HCT116 (cell line): ENCODE results near the gene MXD3. TPM values are rescaled to one million over a fixed set of nuclear protein-coding genes. Genes with fewer than 3 reads are reported as not detected.

Source experiments
- ATAC-seq: fragments of 200-7000 bp; cut with Tn5 transposase; 2 replicates; pipeline ENCODE4 v1.9.1; 2020; ENCODE audit warnings: mild to moderate bottlenecking, moderate library complexity
- BruUV-seq: library from RNA; stranded (reverse); fragments of 400-500 nt; replicated peaks from 2 replicates; lab custom pipeline; 2021; lab: Mats Ljungman, UMichigan
- CTCF ChIA-PET: fragments of 300-600 bp; sonication (Branson Sonifier 250); formaldehyde crosslinking; loops from one replicate; lab custom pipeline; 2021; ENCODE audit warnings: antibody characterized with exemption; lab: Charles Lee
- POLR2A ChIA-PET: fragments of 300-600, 350-600 bp; sonication (Branson Sonifier 250); formaldehyde crosslinking; loops from one replicate; lab custom pipeline; 2021; ENCODE audit warnings: antibody characterized with exemption; lab: Charles Lee
- RAD21 ChIA-PET, 2 experiments: fragments of 300-600 bp; sonication (Branson Sonifier 250); formaldehyde crosslinking; loops; one replicate each; lab custom pipeline; 2023; ENCODE audit warnings: low total read pairs in 2 of 2; ENCODE audit not compliant: uncharacterized antibody in 2 of 2, unreplicated experiment in 2 of 2, low non-redundant PET in 1 of 2; lab: Charles Lee
- DNase-seq: peaks from one replicate; pipeline ENCODE4 v3.0.0-alpha.2; 2010; ENCODE audit warnings: low read depth, low spot score
- H2AFZ ChIP-seq: fragments of 200-600 bp; shearing (Covaris generic), sonication (generic); 2 replicates; pipeline ENCODE4 v1.6.1; 2017; ENCODE audit warnings: low read depth, mixed run types, mixed read lengths, antibody characterized with exemption, low read length; ENCODE audit not compliant: poor library complexity, severe bottlenecking
- H3K27ac ChIP-seq: 2 replicates; pipeline ENCODE4 v1.5.1; 2012; ENCODE audit warnings: low read depth, low read length
- H3K27me3 ChIP-seq: fragments of 200-600 bp; sonication (generic); 2 replicates; pipeline ENCODE4 v1.6.1; 2016; ENCODE audit warnings: mixed run types, low read length, mixed read lengths; ENCODE audit not compliant: insufficient read depth
- H3K36me3 ChIP-seq, 2 experiments: fragments of 200-500 bp in 1 of 2; fragments of 200-600 bp in 1 of 2; sonication (Bioruptor generic) in 1 of 2; sonication (generic) in 1 of 2; 2 replicates each; pipeline versions ENCODE4 v1.5.1 to v1.6.1; 2014 to 2016; ENCODE audit warnings: low read length in 2 of 2, inconsistent platforms in 1 of 2, mixed read lengths in 1 of 2, mixed run types in 1 of 2; ENCODE audit not compliant: insufficient read depth in 2 of 2, control insufficient read depth in 1 of 2
- H3K4me1 ChIP-seq, 2 experiments: fragments of 200-600 bp in 1 of 2; sonication (generic) in 1 of 2; 2 replicates each; pipeline versions ENCODE4 v1.5.1 to v1.6.1; 2012 to 2017; ENCODE audit warnings: low read length in 2 of 2, inconsistent platforms in 1 of 2, mild to moderate bottlenecking in 1 of 2, mixed read lengths in 1 of 2, mixed run types in 1 of 2, moderate library complexity in 1 of 2; ENCODE audit not compliant: insufficient read depth in 2 of 2, control insufficient read depth in 1 of 2
- H3K4me2 ChIP-seq: fragments of 200-600 bp; sonication (generic); 2 replicates; pipeline ENCODE4 v1.6.1; 2017; ENCODE audit warnings: mixed run types, low read length, mixed read lengths
- H3K4me3 ChIP-seq, 2 experiments: fragments of 200-600 bp in 1 of 2; sonication (generic) in 1 of 2; replicated peaks in 1 of 2; 2 replicates each; pipeline ENCODE4 v1.5.1; 2011 to 2016; ENCODE audit warnings: low read length in 2 of 2, control low read depth in 1 of 2, low read depth in 1 of 2, mild to moderate bottlenecking in 1 of 2, mixed read lengths in 1 of 2, mixed run types in 1 of 2
- H3K79me2 ChIP-seq: fragments of 200-600 bp; sonication (generic); 2 replicates; pipeline ENCODE4 v1.6.1; 2017; ENCODE audit warnings: mild to moderate bottlenecking, mixed run types, low read length, moderate library complexity, mixed read lengths; ENCODE audit not compliant: insufficient read depth
- H3K9ac ChIP-seq: fragments of 200-600 bp; sonication (generic); 2 replicates; pipeline ENCODE4 v1.6.1; 2016; ENCODE audit warnings: low read length, mixed read lengths
- H3K9me2 ChIP-seq: fragments of 200-600 bp; sonication (generic), shearing (Covaris generic); 2 replicates; pipeline ENCODE4 v1.6.1; 2017; ENCODE audit warnings: mixed run types, mild to moderate bottlenecking, moderate library complexity; ENCODE audit not compliant: insufficient read depth
- H3K9me3 ChIP-seq, 2 experiments: fragments of 200-500 bp in 1 of 2; fragments of 200-600 bp in 1 of 2; sonication (Bioruptor generic) in 1 of 2; sonication (generic) in 1 of 2; 2 replicates each; pipeline ENCODE4 v1.6.1; 2014 to 2017; ENCODE audit warnings: low read length in 2 of 2, mixed read lengths in 2 of 2, inconsistent platforms in 1 of 2, low read depth in 1 of 2, mild to moderate bottlenecking in 1 of 2, mixed run types in 1 of 2, moderate library complexity in 1 of 2; ENCODE audit not compliant: control insufficient read depth in 1 of 2, insufficient read depth in 1 of 2
- H4K20me1 ChIP-seq: fragments of 200-600 bp; sonication (generic), shearing (Covaris generic); 2 replicates; pipeline ENCODE4 v1.6.1; 2017; ENCODE audit warnings: mixed run types, mild to moderate bottlenecking, moderate library complexity; ENCODE audit not compliant: insufficient read depth
- ATF3 ChIP-seq: IDR thresholded peaks from 2 replicates; pipeline ENCODE4 v1.6.1; 2012
- CTCF ChIP-seq, 3 experiments: fragments of 200-600 bp in 1 of 3; sonication (generic) in 1 of 3; IDR thresholded peaks in 2 of 3; conservative IDR thresholded peaks in 1 of 3; 2 replicates each; pipeline ENCODE4 v1.5.1; 2012 to 2017; ENCODE audit warnings: low read depth in 2 of 3, low read length in 2 of 3, antibody characterized with exemption in 1 of 3, borderline replicate concordance in 1 of 3, control low read depth in 1 of 3, mild to moderate bottlenecking in 1 of 3, mixed read lengths in 1 of 3, mixed run types in 1 of 3, moderate library complexity in 1 of 3; ENCODE audit not compliant: insufficient read depth in 1 of 3
- EGR1 ChIP-seq: IDR thresholded peaks from 2 replicates; pipeline ENCODE4 v1.6.1; 2012; ENCODE audit warnings: low read depth
- ELF1 ChIP-seq: IDR thresholded peaks from 2 replicates; pipeline ENCODE4 v1.6.1; 2012; ENCODE audit warnings: low read depth, borderline replicate concordance
- EZH2phosphoT487 ChIP-seq: fragments of 200-600 bp; IDR thresholded peaks from 2 replicates; pipeline ENCODE4 v1.6.1; 2018; ENCODE audit warnings: antibody characterized with exemption, borderline replicate concordance
- FOSL1 ChIP-seq: IDR thresholded peaks from 2 replicates; pipeline ENCODE4 v1.6.1; 2012; ENCODE audit warnings: low read depth
- JUND ChIP-seq: IDR thresholded peaks from 2 replicates; pipeline ENCODE4 v1.6.1; 2012
- MAX ChIP-seq: IDR thresholded peaks from 2 replicates; pipeline ENCODE4 v1.6.1; 2012
- POLR2A ChIP-seq: IDR thresholded peaks from 2 replicates; pipeline ENCODE4 v1.7.0; 2011; ENCODE audit warnings: borderline replicate concordance; ENCODE audit not compliant: insufficient read depth, insufficient read length; ENCODE audit errors: extremely low read depth
- POLR2AphosphoS5 ChIP-seq: IDR thresholded peaks from 2 replicates; pipeline ENCODE4 v1.6.1; 2011; ENCODE audit warnings: mild to moderate bottlenecking, low read depth, low read length, moderate library complexity
- RAD21 ChIP-seq: IDR thresholded peaks from 2 replicates; pipeline ENCODE4 v1.6.1; 2012; ENCODE audit warnings: low read depth, mild to moderate bottlenecking
- ZFX ChIP-seq: fragments of 450-650 bp; IDR thresholded peaks from 2 replicates; pipeline ENCODE4 v1.6.1; 2017
- intact Hi-C: fragments of 100-400 bp; cut with micrococcal nuclease; formaldehyde crosslinking; loops from 2 replicates; pipeline ENCODE4 v1.10.0; 2022
- total RNA-seq: library from RNA; stranded (reverse); gene quantifications from one replicate; pipeline ENCODE4 v1.2.1, GENCODE V29; 2021; ENCODE audit not compliant: unreplicated experiment

Gene MXD3
- total RNA-seq, 1 experiment from 2014 or later = 37.6 TPM

- no peak for TF ChIP-seq CTCF (IDR thresholded peaks at IDR 0.05 in 2 of 3, conservative IDR thresholded peaks at IDR 0.05 in 1 of 3; ENCODE audit: borderline replicate concordance in 1 of 3, insufficient read depth in 1 of 3, low read depth in 2 of 3, low read length in 2 of 3)
- no peak for TF ChIP-seq MAX
- no peak for TF ChIP-seq POLR2AphosphoS5
- no peak for TF ChIP-seq ELF1
These were observed 15.1 kb downstream of the MXD3 start (continued) for GRCh38 chr5:177296581-177296980.

GRCh38 chr5:177295924-177296323, 15.8 kb downstream of the MXD3 start:
- no peaks in the 10 kb centered on the region for H3K79me2 ChIP-seq
- intact Hi-C loops = no loop called here
- BruUV-seq = no TSS peak
- no peak overlapping the region for H3K27ac ChIP-seq
- H3K4me1 ChIP-seq = peaks cover 0 to 21% of the 10 kb centered on the region in 2 experiments; a peak in 2 of 4 replicates
- no peak for ATAC-seq
- H4K20me1 ChIP-seq = no peaks in the 10 kb centered on the region
- no peak overlapping the region for H3K4me3 ChIP-seq
- TF ChIP-seq EZH2phosphoT487 = no peak
- no peak for TF ChIP-seq FOSL1
- no peak for TF ChIP-seq RAD21
- no peak for TF ChIP-seq ATF3
- TF ChIP-seq POLR2A = no peak
- no peak for TF ChIP-seq JUND
- no peak for TF ChIP-seq EGR1
- TF ChIP-seq ZFX = no peak
- CTCF ChIA-PET = interaction anchor here (2.4 kb wide), 1 partner anchor 14 kb away, joined by 10 read pairs; no protein-coding TSS in a partner anchor
- H3K9me2 ChIP-seq = no peaks in the 10 kb centered on the region
- H3K4me2 ChIP-seq = no peak overlapping the region
- POLR2A ChIA-PET = no interaction called here
- no peak overlapping the region for H3K9ac ChIP-seq
- H3K27me3 ChIP-seq = no peaks in the 10 kb centered on the region
- H3K9me3 ChIP-seq = no peaks in the 10 kb centered on the region
- RAD21 ChIA-PET = no interaction called here
- H3K36me3 ChIP-seq = peaks cover 26 to 38% of the 10 kb centered on the region in 2 experiments; a peak in 3 of 4 replicates
- no peak for DNase-seq
- no peak overlapping the region for H2AFZ ChIP-seq
